NCI-H1048 (cell line): ENCODE data around the gene NANS.
"Not testable (repeated sequence)": the region's sequence is repeated elsewhere in the genome, so short reads cannot be mapped to it uniquely, and the experiment has no call there.

Experiments used
- DNase-seq: peaks from one replicate; lab custom pipeline; 2025; lab: John Stamatoyannopoulos, UW

Gene NANS

GRCh38 chr9:98039607-98040017, 16.9 kb upstream of the NANS start:
- no peak for DNase-seq

DNA sequence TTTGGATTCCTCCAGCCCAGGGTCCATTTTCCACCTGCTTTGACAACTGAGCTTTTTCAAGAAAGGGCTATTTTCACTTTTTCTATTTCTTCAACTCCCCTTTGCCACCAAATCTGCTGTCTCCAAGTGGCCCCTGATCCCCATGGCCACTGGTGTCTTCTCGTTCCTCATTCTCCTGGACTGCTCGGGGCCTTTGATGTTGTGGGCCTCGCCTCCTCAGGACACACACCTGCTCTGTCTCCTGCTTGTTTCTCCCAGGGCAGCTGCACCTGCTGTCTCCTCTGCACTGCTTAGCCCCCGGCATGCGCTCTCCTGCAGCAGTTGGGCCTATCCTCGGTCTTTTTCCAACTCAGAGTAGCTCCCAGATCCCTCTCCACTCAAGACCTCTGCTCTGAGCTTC, 16.3 kb upstream of the NANS start:
- DNase-seq, result no peak

GRCh38 chr9:98043915-98044314, 12.6 kb upstream of the NANS start:
- DNase-seq, result no peak

GRCh38 chr9:98045234-98046179, 11.0 kb upstream of the NANS start:
- peak; percentile 67 for DNase-seq

DNA sequence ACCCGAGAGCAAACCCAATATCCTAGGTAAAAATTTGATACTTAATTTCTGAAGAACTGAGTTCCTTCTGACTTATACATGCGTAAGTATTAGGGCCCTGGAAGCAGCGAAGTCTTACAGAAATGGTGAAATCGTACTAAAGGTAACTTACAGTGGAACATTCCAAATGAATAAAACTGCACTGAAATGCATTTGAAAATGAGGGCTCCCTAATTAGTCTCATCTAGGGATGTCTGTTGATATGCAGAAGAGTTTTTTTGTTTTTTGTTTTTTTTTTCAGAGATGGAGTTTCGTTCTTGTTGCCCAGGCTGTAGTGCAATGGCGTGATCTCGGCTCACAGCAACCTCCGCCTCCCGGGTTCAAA, 10.4 kb upstream of the NANS start:
- DNase-seq, result no peak

DNA sequence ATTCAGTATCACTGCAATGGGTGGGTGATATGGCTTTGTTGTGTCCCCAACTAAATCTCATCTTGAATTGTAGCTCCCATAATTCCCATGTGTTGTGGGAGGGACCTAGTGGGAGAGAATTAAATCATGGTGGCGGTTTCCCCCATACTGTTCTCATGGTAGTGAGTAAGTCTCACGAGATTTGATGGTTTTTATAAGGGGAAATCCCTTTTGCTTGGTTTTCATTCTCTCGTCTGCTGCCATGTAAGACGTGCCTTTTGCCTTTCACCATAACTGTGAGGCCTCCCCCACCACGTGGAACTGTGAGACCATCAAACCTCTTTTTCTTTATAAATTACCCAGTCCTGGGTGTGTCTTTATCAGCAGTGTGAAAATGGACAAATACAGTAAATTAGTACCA, 9.5 kb upstream of the NANS start:
- no peak for DNase-seq

GRCh38 chr9:98049288-98050072, 7.1 kb upstream of the NANS start:
- no peak for DNase-seq

DNA sequence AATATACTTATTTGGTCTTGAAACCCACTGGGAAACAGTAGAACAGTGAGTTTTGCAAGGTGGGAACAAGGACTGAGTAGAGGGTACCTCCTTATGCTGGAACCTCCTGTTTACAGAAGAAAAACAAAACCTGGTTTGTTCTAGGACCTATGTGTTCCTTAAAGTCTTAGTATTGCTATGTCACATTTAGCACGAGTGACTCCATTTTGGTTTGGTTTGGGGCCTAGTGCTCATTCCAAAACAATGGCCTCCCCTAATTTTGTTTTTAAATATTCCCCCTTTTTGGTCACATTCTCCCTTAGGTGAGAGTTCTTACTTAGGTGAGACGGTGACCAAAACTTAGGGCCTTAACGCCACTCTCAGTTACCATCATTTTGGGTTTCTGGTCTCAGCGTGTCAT, 6.2 kb upstream of the NANS start:
- no peak for DNase-seq

DNA sequence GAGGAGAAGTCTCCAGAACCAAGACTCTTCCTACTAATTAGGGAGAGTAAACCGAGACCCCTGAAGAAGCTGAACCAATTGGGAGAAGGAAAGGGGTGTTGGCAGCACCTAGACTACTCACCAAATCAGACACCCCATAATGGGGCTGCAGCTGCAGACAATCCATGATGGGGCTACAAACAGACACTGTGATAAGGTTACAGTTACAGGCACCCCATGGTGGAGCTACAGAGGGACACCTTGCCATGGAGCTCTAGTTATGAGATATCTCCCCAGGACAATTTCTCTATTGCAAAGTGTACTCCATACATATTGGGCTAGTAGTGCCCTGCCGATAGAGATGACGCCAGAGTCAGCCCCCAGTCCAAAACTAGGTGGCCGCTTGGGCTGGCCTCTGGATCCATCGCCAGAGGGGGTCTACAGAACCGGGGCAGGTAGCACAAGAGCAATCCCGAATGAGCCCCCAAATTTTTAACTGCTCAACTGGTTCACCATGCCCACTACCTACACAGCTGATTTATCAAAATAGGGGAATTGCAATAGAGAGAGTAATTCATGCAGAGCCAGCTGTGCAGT, 2.1 kb upstream of the NANS start:
- DNase-seq, result no peak

GRCh38 chr9:98057138-98057799, 737 bp downstream of the NANS start:
- no peak for DNase-seq

GRCh38 chr9:98062161-98062560, 5.6 kb downstream of the NANS start:
- no peak for DNase-seq

GRCh38 chr9:98064623-98065392, 8.3 kb downstream of the NANS start:
- no peak for DNase-seq

DNA sequence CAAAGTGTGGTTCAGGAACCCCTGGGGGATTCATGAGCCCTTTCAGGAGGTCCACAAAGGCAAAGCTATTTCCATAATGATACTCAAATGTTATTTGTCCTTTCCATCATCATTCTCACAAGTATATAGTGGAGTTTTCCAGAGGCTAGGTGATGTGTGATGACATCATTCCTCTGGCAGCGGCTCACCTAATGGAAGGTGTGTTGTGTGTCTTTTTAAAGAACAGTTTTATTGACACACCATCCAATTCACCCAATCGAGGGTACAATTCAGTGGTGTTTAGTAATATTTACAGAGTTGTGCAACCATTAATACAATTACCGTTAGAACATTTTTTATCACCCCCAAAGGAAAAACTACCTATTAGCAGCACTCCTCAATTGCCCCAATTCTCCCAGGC, 9.7 kb downstream of the NANS start:
- no peak for DNase-seq

DNA sequence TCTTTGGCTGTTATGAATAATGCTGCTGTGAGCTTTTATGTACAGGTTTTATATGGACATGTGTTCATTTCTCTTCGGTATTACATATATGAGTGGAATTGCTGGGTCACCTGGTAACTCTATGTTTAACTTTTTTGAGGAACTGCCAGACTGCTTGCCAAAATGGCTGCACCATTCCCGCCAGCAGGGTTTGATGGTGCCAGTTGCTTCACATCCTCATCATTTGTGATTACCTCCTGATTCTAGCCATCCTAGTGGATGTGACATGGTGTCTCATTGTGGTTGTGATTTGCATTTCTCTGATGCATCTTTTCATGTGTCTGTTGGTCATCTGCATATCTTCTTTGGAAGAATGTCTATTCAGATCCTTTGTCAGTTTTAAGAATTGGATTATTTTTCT, 10.7 kb downstream of the NANS start:
- DNase-seq, result no peak

DNA sequence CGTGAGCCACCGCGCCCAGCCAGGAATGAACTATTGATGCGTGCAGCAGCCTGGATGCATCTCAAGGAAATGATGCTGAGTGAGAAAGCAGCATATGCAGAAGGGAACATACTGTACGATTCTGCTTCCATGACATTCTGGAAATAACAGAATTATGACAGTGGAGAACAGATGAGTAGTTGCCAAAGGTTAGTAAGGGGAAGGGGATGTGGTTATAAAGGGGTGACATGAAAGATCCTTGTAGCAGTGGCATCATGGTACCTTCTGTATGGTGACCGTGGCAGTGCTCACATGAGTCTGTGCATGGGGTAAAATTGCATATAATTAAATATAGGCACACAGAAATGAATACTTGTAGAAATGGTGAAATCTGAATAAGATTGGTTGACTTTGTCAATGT, 13.0 kb downstream of the NANS start:
- DNase-seq, result no peak

DNA sequence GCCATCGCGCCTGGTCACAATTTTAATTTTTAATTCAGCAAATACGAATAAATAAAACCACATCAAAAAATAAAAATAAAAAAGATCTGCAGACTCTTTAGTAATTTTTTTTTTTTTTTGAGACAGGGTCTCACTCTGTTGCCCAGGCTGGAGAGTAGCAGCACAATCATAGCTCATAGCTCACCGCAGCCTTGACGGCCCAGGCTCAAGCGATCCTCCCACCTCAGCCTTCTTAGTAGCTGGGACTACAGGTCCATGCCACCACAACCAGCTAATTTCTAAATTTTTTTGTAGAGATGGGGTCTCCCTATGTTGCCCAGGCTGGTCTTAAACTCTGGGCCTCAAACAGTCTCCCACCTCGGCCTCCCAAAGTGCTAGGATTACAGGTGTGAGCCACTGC, 14.2 kb downstream of the NANS start:
- DNase-seq, result no peak

- DNase-seq, result no peak
Measured at GRCh38 chr9:98071737-98072136, 15.2 kb downstream of the NANS start.

GRCh38 chr9:98074115-98074990, 17.8 kb downstream of the NANS start:
- no peak for DNase-seq

DNA sequence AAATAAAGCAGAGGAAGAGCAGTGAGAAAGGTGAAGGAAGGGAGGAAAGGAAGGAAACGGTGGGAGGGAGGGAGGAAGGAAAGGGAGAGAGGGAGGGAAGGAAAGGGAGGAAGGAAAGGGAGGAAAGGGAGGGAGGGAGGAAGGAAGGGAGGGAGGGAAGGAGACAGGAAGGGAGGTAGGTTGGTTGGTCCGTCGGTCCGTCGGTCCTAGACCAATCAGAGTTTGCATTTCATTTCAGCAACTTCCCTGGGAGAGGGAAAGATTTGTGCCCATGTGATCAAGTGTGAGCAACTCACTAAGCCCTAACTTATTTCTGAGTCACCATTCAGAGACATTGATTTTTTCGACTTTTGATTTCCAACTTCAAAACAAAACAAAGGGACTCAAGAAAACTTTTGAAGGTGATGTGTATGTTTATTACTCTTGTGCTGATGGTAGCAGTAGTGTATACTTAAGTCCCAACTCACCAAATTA, 18.8 kb downstream of the NANS start:
- no peak for DNase-seq

GRCh38 chr9:98076514-98076890, 20.0 kb downstream of the NANS start:
- not testable (repeated sequence) for DNase-seq

- no peak for DNase-seq
Measured at GRCh38 chr9:98078895-98079294, 22.4 kb downstream of the NANS start.
